HG02571 (cell line): ENCODE measurements around the gene C1QTNF12.

ENCODE experiments used
- ATAC-seq: cut with Tn5 transposase; IDR thresholded peaks from one replicate; pipeline ENCODE4 v1.9.1; 2021; ENCODE audit warnings: mild to moderate bottlenecking, moderate library complexity; ENCODE audit not compliant: unreplicated experiment

C1QTNF12 gene

GRCh38 chr1:1229770-1230169, 16.8 kb downstream of the C1QTNF12 start:
- ATAC-seq = no peak

DNA sequence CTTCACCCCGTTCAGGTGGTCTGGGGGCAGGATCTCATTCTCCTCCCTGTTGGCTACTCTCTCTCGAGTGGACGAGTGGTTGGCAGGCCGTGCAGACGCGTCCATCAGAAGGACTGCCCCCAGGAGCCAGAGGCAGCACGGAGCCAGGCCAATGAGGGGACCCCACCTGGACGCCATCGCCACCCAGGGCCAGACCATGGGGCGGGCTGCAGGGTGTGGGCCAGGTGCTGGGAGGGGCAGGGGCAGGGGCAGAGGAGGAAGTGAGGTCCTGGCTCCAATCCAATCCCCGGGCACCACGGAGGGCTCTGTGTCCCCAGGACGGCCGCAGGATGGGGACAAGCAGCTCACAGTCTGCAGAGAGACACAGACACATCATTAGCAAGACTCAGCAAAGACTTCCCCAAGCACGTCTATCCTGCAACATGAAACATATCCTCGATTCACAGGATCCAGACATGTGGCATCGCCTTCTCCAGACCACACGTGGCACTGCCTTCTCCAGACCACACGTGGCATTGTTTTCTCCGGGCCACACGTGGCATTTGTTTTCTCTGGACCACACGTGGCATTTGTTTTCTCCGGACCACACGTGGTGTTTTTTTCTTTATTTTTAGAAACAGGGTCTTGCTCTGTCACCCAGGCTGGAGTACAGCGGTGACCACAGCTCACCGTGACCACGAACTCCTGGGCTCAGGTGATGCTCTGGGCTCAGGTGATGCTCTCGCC, 17.8 kb downstream of the C1QTNF12 start:
- ATAC-seq = no peak

GRCh38 chr1:1228187-1228586, 18.3 kb downstream of the C1QTNF12 start:
- ATAC-seq = no peak

DNA sequence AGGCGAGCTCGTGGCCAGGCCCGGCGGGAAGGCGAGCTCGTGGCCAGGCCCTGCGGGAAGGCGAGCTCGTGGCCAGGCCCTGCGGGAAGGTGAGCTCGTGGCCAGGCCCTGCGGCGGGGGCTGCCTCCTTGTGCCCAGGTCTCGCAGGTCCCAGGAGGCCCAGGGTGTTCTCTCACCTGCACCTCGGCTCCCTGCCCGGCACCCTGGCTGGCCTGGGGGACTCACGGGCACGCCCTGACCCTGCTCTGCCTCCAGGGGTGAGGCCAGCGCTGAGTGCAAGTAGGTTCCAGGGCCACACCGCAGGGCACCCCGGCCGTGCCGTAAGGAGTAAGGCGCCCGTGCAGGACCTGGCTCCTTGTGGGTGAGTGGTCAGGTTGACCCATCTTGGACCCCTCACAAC, 19.1 kb downstream of the C1QTNF12 start:
- ATAC-seq = no peak

DNA sequence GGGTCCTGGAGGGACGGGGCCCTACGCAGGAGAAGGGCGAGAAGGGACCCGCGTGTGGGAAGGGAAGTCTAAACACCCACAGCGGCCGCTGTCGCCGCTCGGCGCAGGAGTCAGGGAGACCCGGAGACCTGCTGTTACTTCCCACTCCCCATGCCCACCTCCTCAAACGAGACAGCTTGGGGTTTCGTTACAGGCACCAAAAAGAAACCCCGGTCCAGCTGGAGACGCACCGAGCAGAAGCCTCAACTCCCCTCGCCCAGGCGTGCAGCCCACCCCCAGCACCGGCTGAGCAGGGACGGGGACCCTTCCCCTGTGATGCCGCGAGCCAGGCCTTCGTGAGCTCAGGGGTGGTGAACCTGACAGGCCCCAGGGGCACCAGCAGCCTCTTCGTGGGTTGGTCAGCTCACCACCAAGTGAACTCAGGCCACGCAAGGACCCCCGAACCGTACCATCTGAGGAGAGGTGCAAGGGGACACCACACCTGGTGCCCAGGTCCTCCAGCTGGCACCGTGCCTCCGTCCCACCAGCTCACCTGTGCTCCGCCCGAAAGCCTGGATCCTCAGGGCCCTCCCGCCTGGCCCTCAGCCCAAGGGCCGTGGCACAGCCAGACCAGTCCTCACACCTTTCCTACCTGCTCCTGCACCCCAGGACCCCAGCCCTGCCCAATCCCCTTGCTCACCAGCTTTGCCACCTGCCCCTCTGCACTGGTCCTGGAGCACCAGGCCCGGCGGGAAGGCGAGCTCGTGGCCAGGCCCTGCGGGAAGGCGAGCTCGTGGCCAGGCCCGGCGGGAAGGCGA, 19.8 kb downstream of the C1QTNF12 start:
- ATAC-seq = no peak

DNA sequence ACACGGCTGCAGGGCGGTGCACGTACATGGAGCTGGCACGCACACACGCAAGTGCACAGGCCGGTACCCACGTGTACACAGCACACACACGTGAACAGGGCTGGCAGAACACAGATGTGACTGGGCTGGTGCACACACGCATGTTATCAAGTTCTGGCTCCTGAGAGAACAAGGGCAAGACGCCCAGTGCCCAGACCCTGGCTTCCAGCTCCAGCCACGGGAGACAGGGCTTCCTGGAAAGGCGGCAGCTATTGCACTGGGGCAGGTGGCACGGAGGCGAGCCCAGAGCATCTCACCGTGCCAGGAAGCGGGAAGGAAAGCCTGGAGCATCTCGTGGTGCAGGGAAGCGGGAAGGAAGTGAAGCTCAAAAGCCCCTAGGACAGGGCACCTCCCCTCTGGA, 20.6 kb downstream of the C1QTNF12 start:
- no peak for ATAC-seq

DNA sequence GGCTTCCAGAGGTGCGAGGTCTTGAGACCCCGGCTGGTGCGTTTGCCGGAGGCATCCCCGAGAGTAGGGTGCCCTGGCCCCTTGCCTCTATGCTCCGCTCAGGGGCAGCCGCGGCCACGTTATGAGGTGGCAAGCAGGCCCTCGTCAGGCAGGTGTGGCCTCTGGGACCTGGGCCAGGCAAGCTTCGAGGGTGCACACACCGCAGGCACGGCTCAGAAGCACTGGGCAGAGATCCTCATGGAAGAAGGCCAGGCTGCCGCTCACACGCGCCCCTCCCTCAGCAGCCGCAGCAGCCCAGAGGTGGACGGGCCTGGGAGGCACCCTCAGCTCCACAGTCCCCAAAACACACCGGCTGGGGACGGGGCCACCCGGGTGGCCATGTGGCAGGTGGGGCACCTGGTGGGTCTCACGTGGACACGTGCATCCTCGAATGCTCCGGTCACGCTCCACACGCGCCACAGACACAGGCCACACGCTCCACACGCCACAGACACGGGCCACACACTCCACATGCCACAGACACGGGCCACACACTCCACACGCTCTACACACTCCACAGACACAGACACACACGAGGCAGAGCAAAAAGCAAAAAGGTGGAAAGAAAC, 21.2 kb downstream of the C1QTNF12 start:
- no peak for ATAC-seq

DNA sequence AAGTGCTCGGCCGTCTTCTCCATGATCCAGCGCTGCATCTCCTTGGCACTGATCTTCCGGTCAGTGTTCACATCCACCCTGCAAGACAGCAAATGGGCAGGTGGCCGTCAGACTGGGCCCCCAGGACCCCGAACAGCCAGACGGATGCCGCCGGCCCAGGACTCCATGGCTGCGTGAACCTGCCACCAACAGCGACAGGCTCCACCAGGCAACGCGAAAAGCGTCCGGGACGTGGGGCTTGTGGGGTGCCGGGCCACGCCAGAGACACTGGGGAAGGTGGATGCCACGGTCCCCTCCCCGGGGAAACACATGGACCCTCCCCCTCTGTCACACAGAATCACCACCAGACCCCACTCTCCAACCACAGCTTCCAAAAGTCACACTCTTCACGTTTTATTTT, 22.6 kb downstream of the C1QTNF12 start:
- ATAC-seq = no peak

- ATAC-seq = no peak
These were observed 23.2 kb downstream of the C1QTNF12 start for GRCh38 chr1:1223321-1223720.

- ATAC-seq = no peak
These were observed 23.8 kb downstream of the C1QTNF12 start for GRCh38 chr1:1222575-1223225.

DNA sequence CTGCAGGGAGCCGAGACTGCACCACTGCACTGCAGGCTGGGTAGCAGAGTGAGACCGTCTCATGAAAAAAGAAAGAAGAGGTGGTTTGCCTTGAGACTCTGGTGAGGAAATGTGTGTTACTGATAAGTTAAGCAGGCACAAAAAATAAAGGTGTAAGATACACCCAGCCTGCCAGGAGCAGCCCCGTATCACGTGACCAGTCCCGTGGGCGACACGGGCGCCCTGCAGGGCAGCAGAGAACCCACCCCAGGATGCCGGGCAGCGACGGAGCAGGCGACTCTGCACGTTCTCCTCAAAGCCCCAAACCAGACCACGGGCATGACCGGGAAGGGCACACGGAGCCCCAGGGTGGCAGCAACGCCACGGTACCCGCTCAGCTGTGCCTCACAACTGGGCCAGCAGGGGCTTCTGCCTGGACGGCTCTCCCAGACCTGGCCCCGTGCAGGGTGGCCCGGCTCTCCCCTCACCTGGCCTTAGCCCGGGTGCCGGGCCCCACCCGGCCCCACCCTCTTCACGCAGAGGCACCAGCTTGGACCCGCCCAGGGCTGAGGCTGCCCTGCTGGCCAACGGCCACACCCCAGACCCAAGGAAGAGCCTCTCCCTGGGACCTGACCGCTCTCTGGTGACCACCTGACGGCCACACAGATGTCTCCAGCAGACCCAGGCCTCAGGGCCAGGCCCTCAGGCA, 24.5 kb downstream of the C1QTNF12 start:
- no peak for ATAC-seq

GRCh38 chr1:1220197-1220596, 26.3 kb downstream of the C1QTNF12 start:
- no peak for ATAC-seq

GRCh38 chr1:1219341-1219740, 27.2 kb downstream of the C1QTNF12 start:
- ATAC-seq = no peak

DNA sequence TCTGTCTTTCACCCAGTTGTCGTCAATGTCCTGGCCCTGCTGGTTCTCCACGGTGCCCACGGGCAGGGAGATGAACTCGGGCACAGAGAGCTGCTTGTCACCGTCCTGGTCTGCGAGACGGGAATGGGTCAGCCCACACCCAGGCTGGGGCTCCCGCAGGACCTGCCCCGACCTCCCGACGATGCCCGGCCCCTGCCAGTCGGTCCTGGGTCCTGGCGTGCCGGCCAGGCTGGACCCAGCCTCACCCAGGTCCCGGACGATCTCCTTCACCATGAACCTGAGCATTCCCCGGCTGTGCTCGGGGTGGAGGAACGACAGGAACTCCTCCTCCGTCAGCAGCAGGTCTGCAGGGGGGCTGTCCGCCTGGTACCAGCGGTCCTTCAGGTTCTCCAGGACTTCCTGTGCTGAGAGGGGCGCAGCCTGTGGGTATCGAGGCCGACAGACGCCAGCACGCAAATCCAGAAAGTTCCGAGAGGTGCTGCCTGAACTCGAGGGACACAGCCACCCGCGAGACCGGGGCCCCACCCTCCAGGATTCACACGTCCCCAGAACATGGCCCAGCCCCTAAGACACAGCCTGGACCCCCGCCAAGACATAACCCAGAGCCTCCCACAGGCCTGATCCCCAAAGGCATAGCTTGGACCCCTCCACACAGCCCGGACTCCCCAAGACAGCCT, 27.9 kb downstream of the C1QTNF12 start:
- ATAC-seq = no peak

- ATAC-seq = no peak
These were observed 28.6 kb downstream of the C1QTNF12 start for GRCh38 chr1:1217621-1218523.

DNA sequence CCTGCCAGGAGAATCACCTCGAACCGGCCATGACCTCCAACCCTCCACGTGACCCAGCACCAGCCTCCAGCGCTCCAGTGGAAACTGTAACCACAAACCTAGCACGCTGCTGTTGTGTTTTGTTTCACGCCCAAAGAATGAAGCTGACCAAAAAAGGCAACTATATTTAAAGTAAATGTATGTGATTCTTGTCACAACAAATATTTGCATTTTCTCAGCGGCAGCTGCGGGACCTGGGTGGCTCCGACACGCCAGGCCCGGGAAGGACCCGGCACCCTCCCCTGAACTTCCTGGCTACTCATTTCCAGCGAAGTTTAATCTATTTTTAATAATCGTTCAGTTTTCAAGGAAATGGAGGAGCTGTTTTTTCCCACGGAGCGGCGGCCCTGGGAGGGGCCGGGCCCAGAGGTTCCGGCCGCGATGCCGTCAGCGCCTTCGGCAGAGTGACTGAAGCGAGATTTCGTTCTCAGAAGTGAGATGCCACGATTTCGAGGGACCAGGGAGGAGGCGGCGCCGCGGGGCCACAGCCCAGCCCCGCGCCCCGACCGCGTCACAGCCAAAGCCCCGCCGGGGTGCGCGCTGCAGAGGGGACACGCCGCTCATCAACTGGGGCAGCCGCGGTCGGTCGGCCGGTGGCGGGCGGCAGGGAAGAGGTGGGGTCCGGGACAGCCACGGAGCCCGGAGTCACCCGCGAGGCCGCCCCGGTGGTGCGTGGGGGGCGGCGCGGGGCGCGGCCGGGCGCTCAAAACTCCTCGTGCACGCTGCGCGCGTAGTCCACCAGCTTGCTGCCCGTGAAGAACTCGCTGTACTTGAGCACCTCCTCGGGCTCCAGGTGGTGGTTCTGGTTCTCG, 29.5 kb downstream of the C1QTNF12 start:
- ATAC-seq = no peak

- ATAC-seq = no peak
These were observed 30.5 kb downstream of the C1QTNF12 start for GRCh38 chr1:1215881-1216605.
